ENCODE results near the gene ANKRD49.

The ANKRD49 gene

GRCh38 chr11:94525546-94526324, 32.0 kb downstream of the ANKRD49 start:
- Histone ChIP-seq H3K4me3 (ENCODE audit: low read depth, low read length) (no peak overlapping the region), H3K4me1 (no peaks in the 10 kb centered on the region), H3K36me3 (no peaks in the 10 kb centered on the region), H3K9me3 (no peaks in the 10 kb centered on the region), H3K27me3 (peaks cover 6% of the 10 kb centered on the region)
- no peak for DNase-seq
- TF ChIP-seq CTCF (IDR thresholded peaks at IDR 0.05; ENCODE audit: low read depth, low read length), result no peak

- H3K27me3 ChIP-seq, result peaks cover 10% of the 10 kb centered on the region
- H3K4me1 ChIP-seq, result no peaks in the 10 kb centered on the region
These were observed 33.1 kb downstream of the ANKRD49 start for GRCh38 chr11:94526645-94527438.

GRCh38 chr11:94528551-94528950, 34.8 kb downstream of the ANKRD49 start:
- no peak overlapping the region for H3K4me3 ChIP-seq (ENCODE audit: low read depth, low read length)
- no peaks in the 10 kb centered on the region for H3K9me3 ChIP-seq
- peaks cover 25% of the 10 kb centered on the region for H3K27me3 ChIP-seq
- no peak for DNase-seq
- no peaks in the 10 kb centered on the region for H3K4me1 ChIP-seq
- TF ChIP-seq CTCF (IDR thresholded peaks at IDR 0.05; ENCODE audit: low read depth, low read length), result no peak
- H3K36me3 ChIP-seq, result no peaks in the 10 kb centered on the region

More at GRCh38 chr11:94526645-94527438, 33.1 kb downstream of the ANKRD49 start:
- no peaks in the 10 kb centered on the region for H3K36me3 ChIP-seq
- DNase-seq, result no peak
- TF ChIP-seq CTCF (IDR thresholded peaks at IDR 0.05; ENCODE audit: low read depth, low read length), result no peak
- no peaks in the 10 kb centered on the region for H3K9me3 ChIP-seq
- no peak overlapping the region for H3K4me3 ChIP-seq (ENCODE audit: low read depth, low read length)

- DNase-seq, result no peak
- TF ChIP-seq CTCF (IDR thresholded peaks at IDR 0.05; ENCODE audit: low read depth, low read length), result no peak
- H3K36me3 ChIP-seq, result no peaks in the 10 kb centered on the region
- H3K27me3 ChIP-seq, result peaks cover 32% of the 10 kb centered on the region
- H3K9me3 ChIP-seq, result no peaks in the 10 kb centered on the region
- no peaks in the 10 kb centered on the region for H3K4me1 ChIP-seq
- no peak overlapping the region for H3K4me3 ChIP-seq (ENCODE audit: low read depth, low read length)
These were observed 38.4 kb downstream of the ANKRD49 start for GRCh38 chr11:94532211-94532610.

GRCh38 chr11:94533206-94533605, 39.4 kb downstream of the ANKRD49 start:
- no peaks in the 10 kb centered on the region for H3K36me3 ChIP-seq
- DNase-seq, result no peak
- H3K27me3 ChIP-seq, result peaks cover 37% of the 10 kb centered on the region
- TF ChIP-seq CTCF (IDR thresholded peaks at IDR 0.05; ENCODE audit: low read depth, low read length), result no peak
- no peaks in the 10 kb centered on the region for H3K9me3 ChIP-seq
- no peak overlapping the region for H3K4me3 ChIP-seq (ENCODE audit: low read depth, low read length)
- H3K4me1 ChIP-seq, result no peaks in the 10 kb centered on the region

Measured in BE2C (cell line).